ENCODE data around the gene CKS2.
"Not testable (repeated sequence)": the region's sequence is repeated elsewhere in the genome, so short reads cannot be mapped to it uniquely, and the experiment has no call there.

CKS2 gene

GRCh38 chr9:89340332-89340731 lies 29.3 kb downstream of the CKS2 start:
- no peak for TF ChIP-seq CTCF (IDR thresholded peaks at IDR 0.05; ENCODE audit: borderline replicate concordance, insufficient read depth, low read depth, low read length)
- H3K4me3 ChIP-seq (ENCODE audit: low read depth, low read length) = no peak overlapping the region

- no peak for TF ChIP-seq CTCF (IDR thresholded peaks at IDR 0.05; ENCODE audit: borderline replicate concordance, insufficient read depth, low read depth, low read length)
Observed at GRCh38 chr9:89342213-89342612, 31.2 kb downstream of the CKS2 start.

GRCh38 chr9:89342948-89343347 lies 32.0 kb downstream of the CKS2 start:
- H3K4me3 ChIP-seq (ENCODE audit: low read depth, low read length) = no peak overlapping the region
- no peak for TF ChIP-seq CTCF (IDR thresholded peaks at IDR 0.05; ENCODE audit: borderline replicate concordance, insufficient read depth, low read depth, low read length)

More at GRCh38 chr9:89342213-89342612, 31.2 kb downstream of the CKS2 start:
- H3K4me3 ChIP-seq (ENCODE audit: low read depth, low read length) = no peak overlapping the region

- not testable (repeated sequence) for H3K4me3 ChIP-seq (ENCODE audit: low read depth, low read length)
Observed at GRCh38 chr9:89343812-89344211, 32.8 kb downstream of the CKS2 start.

- H3K4me3 ChIP-seq (ENCODE audit: low read depth, low read length) = no peak overlapping the region
- no peak for TF ChIP-seq CTCF (IDR thresholded peaks at IDR 0.05; ENCODE audit: borderline replicate concordance, insufficient read depth, low read depth, low read length)
Observed at GRCh38 chr9:89345476-89345875, 34.5 kb downstream of the CKS2 start.

- H3K4me3 ChIP-seq (ENCODE audit: low read depth, low read length) = no peak overlapping the region
- no peak for TF ChIP-seq CTCF (IDR thresholded peaks at IDR 0.05; ENCODE audit: borderline replicate concordance, insufficient read depth, low read depth, low read length)
Observed at GRCh38 chr9:89346696-89347095, 35.7 kb downstream of the CKS2 start.

- TF ChIP-seq CTCF (IDR thresholded peaks at IDR 0.05; ENCODE audit: borderline replicate concordance, insufficient read depth, low read depth, low read length) = no peak
- no peak overlapping the region for H3K4me3 ChIP-seq (ENCODE audit: low read depth, low read length)
Observed at GRCh38 chr9:89347651-89348050, 36.7 kb downstream of the CKS2 start.

- TF ChIP-seq CTCF (IDR thresholded peaks at IDR 0.05; ENCODE audit: borderline replicate concordance, insufficient read depth, low read depth, low read length) = no peak
- H3K4me3 ChIP-seq (ENCODE audit: low read depth, low read length) = no peak overlapping the region
Observed at GRCh38 chr9:89349607-89350006, 38.6 kb downstream of the CKS2 start.

Data from GM12875 (cell line).